Epithelial cell of proximal tubule (primary cell): ENCODE measurements around the gene LRRC8E. TPM values are rescaled to one million over a fixed set of nuclear protein-coding genes. Genes with fewer than 3 reads are reported as not detected.
A peak's percentile ranks its signal among the peaks of the same experiment; 100 is the strongest.

Source experiments
- DNase-seq: peaks from one replicate; pipeline ENCODE4 v3.0.0-alpha.2; 2011; ENCODE audit warnings: low read depth
- H3K4me3 ChIP-seq: 2 replicates; pipeline ENCODE4 v1.5.1; 2011; ENCODE audit warnings: low read depth, mild to moderate bottlenecking, low read length
- total RNA-seq: library from RNA; depleted of rRNA; stranded (reverse); fragments of >200 nt; gene quantifications from 2 replicates; pipeline ENCODE4 v1.2.3, GENCODE V29; 2015
- TF ChIP-seq, protein P1 (sequence below): conservative IDR thresholded peaks from 2 replicates; pipeline ENCODE4 v1.5.1; 2012; ENCODE audit warnings: low read depth, mild to moderate bottlenecking, low read length

The LRRC8E gene
- total RNA-seq, 1 donor from 2014 or later = 11.9 TPM

DNA sequence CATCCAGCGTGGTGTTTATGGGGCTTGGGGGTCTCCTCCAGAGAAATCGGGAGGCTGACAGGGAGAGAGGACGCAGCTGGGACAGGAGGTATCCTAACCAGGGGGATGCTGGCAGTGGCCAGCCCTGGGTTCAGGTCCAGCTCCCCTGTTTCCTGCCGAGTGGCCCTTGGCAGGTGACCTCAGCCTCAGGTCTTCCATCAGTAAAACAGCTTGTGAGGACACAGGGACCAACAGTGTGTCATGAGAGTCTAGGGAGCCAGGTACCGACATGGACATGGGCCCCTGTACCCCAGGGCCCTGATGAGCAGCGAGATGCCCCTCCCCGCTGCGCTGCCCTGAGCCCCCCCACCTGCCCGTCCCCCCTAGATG, 38.7 kb upstream of the LRRC8E start:
- TF ChIP-seq, protein P1, sequence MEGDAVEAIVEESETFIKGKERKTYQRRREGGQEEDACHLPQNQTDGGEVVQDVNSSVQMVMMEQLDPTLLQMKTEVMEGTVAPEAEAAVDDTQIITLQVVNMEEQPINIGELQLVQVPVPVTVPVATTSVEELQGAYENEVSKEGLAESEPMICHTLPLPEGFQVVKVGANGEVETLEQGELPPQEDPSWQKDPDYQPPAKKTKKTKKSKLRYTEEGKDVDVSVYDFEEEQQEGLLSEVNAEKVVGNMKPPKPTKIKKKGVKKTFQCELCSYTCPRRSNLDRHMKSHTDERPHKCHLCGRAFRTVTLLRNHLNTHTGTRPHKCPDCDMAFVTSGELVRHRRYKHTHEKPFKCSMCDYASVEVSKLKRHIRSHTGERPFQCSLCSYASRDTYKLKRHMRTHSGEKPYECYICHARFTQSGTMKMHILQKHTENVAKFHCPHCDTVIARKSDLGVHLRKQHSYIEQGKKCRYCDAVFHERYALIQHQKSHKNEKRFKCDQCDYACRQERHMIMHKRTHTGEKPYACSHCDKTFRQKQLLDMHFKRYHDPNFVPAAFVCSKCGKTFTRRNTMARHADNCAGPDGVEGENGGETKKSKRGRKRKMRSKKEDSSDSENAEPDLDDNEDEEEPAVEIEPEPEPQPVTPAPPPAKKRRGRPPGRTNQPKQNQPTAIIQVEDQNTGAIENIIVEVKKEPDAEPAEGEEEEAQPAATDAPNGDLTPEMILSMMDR = no peak
- no peak overlapping the region for H3K4me3 ChIP-seq
- DNase-seq = no peak

DNA sequence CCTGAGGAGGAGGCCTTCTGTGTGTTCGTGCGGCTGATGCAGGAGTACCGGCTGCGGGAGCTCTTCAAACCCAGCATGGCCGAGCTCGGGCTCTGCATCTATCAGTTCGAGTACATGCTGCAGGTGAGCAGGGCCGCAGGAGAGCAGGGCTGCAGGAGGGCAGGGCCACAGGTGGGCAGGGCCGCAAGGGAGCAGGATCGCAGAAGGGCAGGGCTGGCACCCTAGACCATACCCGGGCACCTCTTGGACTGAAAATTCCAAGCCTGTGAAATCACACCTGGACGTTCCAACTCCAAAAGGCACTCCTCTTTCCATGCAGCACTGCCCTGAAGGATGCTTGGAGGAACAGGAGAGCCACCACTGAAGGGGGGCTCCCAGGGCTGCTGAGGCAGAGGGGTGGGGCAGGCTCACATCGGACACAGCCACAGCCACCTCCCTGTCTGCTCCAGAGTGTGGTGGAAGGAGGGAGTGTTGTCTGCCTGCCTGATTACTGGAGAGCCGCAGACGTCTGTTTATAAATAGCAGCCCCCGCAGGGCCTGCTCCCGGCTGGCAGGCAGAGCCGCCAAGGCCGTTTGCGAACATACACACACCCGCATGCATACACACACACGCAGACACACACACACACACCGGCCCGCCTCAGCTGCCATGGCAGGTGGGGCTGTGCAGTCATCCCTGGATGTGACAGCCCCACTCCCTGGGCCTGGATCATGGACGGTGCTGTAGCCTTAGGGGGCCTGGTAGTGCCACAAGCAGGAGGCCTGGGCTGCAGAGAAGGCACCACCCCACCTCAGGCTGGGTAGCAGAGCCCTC, 38.1 kb upstream of the LRRC8E start:
- DNase-seq = no peak
- TF ChIP-seq, protein P1 = no peak

DNA sequence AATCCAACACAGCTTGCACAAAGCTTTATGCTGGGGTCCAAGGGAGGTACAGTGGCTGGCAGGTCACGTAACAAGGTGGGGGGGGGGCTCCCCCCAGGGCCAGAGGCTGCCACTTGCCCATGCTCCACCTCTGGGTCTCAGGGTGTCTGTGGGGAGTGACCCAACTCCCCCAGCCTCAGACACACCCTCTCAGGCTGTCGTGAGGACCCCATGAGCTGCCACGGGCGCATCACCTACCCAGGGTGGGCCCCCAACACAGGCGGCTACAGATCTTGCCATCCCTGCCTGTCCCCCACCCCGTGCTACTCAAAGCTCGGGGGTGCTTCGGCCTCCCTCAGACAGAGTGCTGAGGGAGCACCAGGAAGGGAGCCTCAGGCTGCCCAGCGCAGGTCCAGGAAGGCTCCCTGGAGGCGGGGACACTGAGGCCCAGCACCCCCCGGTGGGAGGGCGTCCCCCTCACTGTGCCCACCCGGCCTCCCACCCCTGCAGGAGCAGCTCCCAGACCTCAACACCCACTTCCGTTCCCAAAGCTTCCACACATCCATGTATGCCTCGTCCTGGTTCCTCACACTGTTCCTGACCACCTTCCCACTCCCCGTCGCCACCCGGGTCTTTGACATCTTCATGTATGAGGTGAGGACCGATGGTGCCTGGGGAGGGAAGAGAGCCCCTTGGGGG, 37.2 kb upstream of the LRRC8E start:
- H3K4me3 ChIP-seq = no peak overlapping the region
- DNase-seq = no peak
- TF ChIP-seq, protein P1 = no peak

More for the DNA sequence above, 38.1 kb upstream of the LRRC8E start:
- no peak overlapping the region for H3K4me3 ChIP-seq

DNA sequence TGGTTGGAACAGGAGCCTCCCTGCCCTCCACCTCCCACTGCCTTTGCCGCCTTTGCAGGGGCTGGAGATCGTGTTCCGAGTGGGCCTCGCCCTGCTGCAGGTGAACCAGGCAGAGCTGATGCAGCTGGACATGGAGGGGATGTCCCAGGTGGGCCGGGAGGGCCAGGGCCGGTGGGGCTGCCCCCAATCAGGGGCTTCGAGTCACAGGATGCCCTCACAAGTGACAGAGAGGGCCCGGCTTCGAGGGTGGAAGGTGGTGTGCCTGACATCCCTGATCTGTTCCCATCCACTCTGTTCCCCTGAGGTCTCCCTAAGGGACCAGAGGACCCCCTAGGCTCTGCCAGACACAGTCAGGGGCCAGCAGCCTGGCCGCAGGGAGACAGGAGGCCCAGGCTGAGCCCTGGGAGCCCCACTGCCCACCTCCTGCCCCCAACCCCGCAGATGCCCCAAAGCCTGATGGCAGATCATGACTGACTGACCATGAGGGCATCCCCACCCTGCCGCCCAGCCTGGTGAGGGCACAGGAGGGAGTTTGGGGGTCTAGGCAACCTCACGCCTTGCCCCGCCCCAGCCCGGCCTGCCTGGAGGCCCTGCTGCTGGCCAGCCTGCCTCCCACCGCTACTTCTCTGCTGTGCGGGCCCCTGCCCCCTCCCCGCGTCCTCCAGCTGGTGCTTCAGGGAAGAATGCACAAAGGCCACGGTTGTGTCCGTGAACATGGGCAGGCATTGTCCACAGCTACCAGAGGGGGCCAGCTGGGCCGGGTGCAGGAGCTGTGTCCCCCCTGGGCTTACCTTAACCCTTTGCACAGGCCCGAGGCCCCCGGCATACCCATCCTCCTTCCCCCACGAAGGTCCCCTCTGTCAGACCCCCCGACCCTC, 36.4 kb upstream of the LRRC8E start:
- DNase-seq = no peak
- TF ChIP-seq, protein P1 = no peak
- no peak overlapping the region for H3K4me3 ChIP-seq

DNA sequence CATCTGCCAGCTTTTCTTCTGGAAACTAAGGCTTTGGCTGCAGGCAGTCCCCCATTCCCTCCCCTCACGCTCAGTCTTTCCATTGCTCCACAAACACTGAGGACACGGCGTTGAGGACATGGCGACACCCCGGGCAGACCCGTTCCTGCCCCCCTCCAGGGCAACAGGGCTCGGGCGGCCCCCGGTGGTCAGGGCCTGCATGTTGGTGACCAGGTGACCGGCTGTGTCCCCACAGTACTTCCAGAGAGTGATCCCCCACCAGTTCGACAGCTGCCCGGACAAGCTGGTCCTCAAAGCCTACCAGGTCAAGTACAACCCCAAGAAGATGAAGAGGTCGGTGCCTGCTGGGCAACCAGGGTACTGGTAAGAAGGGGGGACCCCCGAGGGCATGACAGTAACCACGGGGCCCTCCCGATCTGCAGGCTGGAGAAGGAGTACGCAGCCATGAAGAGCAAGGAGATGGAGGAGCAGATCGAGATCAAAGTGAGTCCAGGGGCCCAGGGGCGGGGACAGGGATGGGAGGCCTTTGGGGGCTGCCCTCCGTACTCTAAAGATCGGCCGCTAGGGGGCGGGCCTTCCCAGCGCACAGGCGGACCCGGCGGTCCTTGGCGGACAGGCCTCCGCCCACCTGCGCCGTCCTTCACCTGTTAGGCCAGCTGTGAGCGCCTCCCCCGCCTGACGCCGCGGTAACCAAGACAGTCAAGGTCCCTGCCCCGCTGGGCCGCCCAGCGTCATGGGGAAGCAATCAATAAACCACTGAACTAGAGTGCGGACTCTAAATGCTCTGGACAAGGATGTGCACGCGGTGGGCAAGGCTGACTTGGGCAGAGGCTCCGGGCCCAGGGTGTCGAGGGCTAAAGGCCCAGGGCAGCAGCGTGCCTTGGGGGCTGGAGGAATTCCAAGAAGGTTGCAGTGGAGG, 35.2 kb upstream of the LRRC8E start:
- no peak for DNase-seq
- peak overlapping the region; percentile 1 for H3K4me3 ChIP-seq
- TF ChIP-seq, protein P1 = peak; percentile 78

DNA sequence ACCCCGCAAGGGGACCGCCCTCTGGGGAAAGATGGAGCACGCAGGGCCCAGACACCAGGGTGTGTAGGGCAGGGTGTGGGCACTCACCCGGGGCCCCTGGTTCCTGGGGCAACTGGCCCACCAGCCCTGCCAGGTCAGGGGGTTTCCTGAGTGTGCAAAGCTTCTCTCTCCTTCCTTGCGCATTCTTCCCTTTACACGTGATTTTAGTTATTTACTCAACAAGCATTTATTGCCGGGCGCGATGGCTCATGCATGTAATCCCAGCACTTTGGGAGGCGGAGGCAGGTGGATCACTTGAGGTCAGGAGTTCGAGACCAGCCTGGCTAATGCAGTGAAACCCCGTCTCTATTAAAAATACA, 34.6 kb upstream of the LRRC8E start:
- H3K4me3 ChIP-seq = no peak overlapping the region
- DNase-seq = no peak
- TF ChIP-seq, protein P1 = no peak
